Immature natural killer cell (primary cell): ENCODE results near the gene GTPBP4. TPM values are rescaled to one million over a fixed set of nuclear protein-coding genes. Genes with fewer than 3 reads are reported as not detected.

Experiments
- DNase-seq, 3 donors: peaks; one replicate each; pipeline ENCODE4 v3.0.0; 2022; ENCODE audit warnings: mixed read lengths in 1 of 3
- H3K27ac Mint-ChIP-seq, 6 donors: one replicate each; pipeline ENCODE4 v1.8.0; 2020; ENCODE audit warnings: mixed read lengths in 6 of 6, mild to moderate bottlenecking in 5 of 6, inconsistent platforms in 4 of 6, moderate library complexity in 3 of 6
- H3K27me3 Mint-ChIP-seq, 3 donors: one replicate each; pipeline ENCODE4 v1.8.0; 2020 to 2021; ENCODE audit warnings: low read depth in 3 of 3, mild to moderate bottlenecking in 3 of 3, mixed read lengths in 3 of 3, moderate library complexity in 3 of 3, inconsistent platforms in 1 of 3
- H3K36me3 Mint-ChIP-seq, 3 donors: one replicate each; pipeline ENCODE4 v1.8.0; 2020; ENCODE audit warnings: mixed read lengths in 3 of 3, inconsistent platforms in 2 of 3, mild to moderate bottlenecking in 2 of 3
- H3K4me1 Mint-ChIP-seq, 2 donors: one replicate each; pipeline ENCODE4 v1.8.0; 2020; ENCODE audit warnings: inconsistent platforms in 2 of 2, mild to moderate bottlenecking in 2 of 2, mixed read lengths in 2 of 2, moderate library complexity in 1 of 2
- H3K4me3 Mint-ChIP-seq, 5 donors: one replicate each; pipeline ENCODE4 v1.8.0; 2020; ENCODE audit warnings: mild to moderate bottlenecking in 5 of 5, mixed read lengths in 5 of 5, inconsistent platforms in 3 of 5, moderate library complexity in 3 of 5
- H3K9me3 Mint-ChIP-seq, 6 donors: one replicate each; pipeline ENCODE4 v1.8.0; 2020; ENCODE audit warnings: mild to moderate bottlenecking in 6 of 6, mixed read lengths in 6 of 6, inconsistent platforms in 4 of 6, moderate library complexity in 3 of 6
- polyA plus RNA-seq, 3 donors: library from polyadenylated mRNA; unstranded; fragments of 300-500 nt; fragmentation: Illumina TruSeq; gene quantifications; one replicate each; pipeline ENCODE4 v1.2.3, GENCODE V29; 2021

GTPBP4 gene
- polyA plus RNA-seq, 3 donors from 2014 or later, result 10.5 to 22.5 (median 18.3) TPM

DNA sequence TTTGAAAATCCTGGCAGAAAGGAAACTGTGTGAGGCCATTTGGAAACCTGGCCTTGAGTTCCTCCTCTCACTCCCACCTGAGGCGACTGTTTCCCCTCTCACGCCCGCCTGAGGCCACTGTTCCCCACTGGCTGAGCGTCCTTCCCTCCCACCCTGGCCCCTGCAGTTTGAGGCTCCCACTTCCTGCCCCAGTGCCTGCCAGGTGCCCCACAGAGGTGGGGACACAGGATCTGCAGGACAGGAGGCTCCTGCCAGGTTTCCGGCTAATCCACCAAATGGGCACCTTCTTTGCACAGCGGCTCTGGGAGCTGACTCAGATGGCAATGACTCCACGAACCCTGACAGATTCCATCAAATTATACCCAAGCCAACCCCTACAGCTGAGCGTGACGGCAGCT is 32.4 kb upstream of the GTPBP4 start:
- Mint-ChIP-seq H3K4me1 (no peaks in the 10 kb centered on the region), H3K36me3 (no peaks in the 10 kb centered on the region), H3K4me3 (no peak overlapping the region)

DNA sequence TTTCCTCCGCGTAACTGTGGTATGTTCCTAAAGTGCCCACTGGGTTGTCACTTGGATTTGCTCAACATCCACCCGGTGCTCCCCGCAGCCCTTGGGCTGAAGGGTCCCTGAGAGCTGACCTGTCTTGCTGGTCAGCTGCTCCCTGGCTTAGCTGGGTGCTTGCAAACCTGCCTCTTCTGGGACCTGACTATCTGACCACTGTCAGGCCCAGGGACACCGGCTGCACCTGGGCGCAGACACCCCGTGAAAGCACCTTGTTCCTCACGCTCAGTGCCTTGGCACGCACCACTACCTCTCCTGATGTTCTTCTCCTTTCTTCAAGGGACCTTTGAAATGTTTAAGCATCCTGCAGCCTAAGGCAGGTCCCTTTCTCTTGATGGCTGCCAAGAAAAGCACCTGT is 30.1 kb upstream of the GTPBP4 start:
- DNase-seq, result no peak
- Mint-ChIP-seq H3K4me1 (no peaks in the 10 kb centered on the region), H3K27ac (no peak overlapping the region), H3K27me3 (peaks cover 2 to 6% (median 5%) of the 10 kb centered on the region in 3 donors), H3K9me3 (no peaks in the 10 kb centered on the region), H3K36me3 (no peaks in the 10 kb centered on the region), H3K4me3 (no peak overlapping the region)

More for the DNA sequence above, 32.4 kb upstream of the GTPBP4 start:
- H3K9me3 Mint-ChIP-seq, result no peaks in the 10 kb centered on the region
- no peak overlapping the region for H3K27ac Mint-ChIP-seq
- no peak for DNase-seq
- H3K27me3 Mint-ChIP-seq, result peaks cover 2 to 5% (median 4%) of the 10 kb centered on the region in 3 donors

DNA sequence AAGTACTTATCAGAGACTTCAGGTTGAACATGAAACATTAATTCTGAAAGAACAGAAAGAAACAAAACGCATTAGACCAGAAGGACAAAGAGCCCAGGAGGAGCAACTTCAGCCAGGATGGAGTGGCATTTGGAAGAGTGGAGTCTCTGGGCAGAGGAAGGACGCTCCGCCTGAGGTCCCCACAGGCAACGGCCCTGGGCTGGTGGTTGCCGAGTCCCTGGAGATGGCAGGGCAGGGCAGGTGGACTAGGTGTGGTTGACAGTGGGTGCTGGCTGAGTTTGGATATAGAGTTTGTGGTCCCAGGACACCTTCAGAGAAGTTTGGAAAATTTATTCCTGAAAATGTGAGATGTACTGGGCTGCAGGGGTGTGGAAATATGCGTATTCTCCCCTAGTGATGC is 29.4 kb upstream of the GTPBP4 start:
- Mint-ChIP-seq H3K4me1 (no peaks in the 10 kb centered on the region), H3K27ac (no peak overlapping the region), H3K27me3 (peaks cover 2 to 5% (median 4%) of the 10 kb centered on the region in 3 donors), H3K4me3 (no peak overlapping the region), H3K36me3 (no peaks in the 10 kb centered on the region), H3K9me3 (no peaks in the 10 kb centered on the region)
- DNase-seq, result no peak

DNA sequence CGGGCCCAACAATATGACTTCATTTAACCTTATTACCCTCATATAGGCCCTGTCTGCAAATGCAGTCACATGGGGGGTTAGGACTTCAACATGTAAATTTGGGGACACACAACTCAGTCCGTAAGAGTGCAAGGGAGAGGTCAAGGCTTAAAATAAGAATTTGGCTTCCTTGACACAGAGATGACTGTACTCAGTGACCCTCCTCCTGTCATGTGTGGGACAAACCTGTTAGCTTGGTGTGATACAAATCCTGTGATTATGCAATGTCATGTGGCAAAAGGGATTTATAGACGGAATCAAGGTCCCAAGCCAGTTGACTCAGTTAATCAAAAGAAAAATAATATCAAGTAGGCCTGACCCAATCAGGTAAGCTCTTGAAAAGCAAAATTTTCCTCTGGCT is 25.9 kb upstream of the GTPBP4 start:
- no peak for DNase-seq
- no peaks in the 10 kb centered on the region for H3K36me3 Mint-ChIP-seq
- no peak overlapping the region for H3K27ac Mint-ChIP-seq
- no peak overlapping the region for H3K4me3 Mint-ChIP-seq
- no peaks in the 10 kb centered on the region for H3K4me1 Mint-ChIP-seq
- peaks cover 4 to 6% (median 5%) of the 10 kb centered on the region in 3 donors for H3K27me3 Mint-ChIP-seq
- no peaks in the 10 kb centered on the region for H3K9me3 Mint-ChIP-seq

DNA sequence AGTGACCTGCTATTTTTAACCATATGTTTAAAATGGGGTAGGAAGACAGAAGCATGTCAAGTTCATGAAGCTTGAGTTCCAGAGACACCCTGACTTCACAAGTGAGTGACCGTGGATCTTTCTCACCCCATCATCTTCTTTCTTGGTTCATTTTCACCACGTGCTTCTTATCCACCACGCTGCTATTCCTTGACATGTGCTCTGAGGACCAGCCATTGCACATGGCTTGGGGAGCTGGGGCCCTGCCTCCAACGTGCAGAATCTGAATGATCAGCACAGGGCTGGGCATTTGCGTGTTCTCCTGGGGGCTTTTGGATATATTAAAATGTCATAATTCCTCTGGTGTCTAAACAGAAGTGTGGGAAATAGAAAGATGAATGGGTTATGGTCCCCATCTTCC is 25.0 kb upstream of the GTPBP4 start:
- Mint-ChIP-seq H3K36me3 (no peaks in the 10 kb centered on the region), H3K4me3 (no peak overlapping the region), H3K27ac (no peak overlapping the region), H3K27me3 (peaks cover 5 to 7% (median 6%) of the 10 kb centered on the region in 3 donors), H3K4me1 (no peaks in the 10 kb centered on the region), H3K9me3 (no peaks in the 10 kb centered on the region)
- DNase-seq, result no peak

DNA sequence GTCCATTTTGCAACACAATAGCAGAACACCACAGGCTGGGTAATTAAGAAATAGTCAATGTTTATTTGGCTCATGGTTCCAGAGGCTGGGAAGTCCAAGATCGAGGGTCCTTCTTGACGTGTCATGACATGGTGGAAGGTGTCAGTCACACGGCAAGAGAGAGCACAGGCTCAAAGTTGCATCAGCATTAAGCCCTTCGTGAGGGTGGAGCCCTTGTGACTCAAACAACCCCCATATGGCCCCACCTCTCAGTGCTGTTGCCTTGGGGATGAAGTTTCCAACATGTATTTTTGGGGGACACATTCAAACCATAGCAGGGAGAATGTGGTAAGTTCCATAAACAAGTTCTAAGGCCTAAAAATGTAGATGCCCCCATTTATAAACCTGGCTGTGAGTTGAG is 24.6 kb upstream of the GTPBP4 start:
- no peak for DNase-seq
- H3K27me3 Mint-ChIP-seq, result peaks cover 6 to 8% (median 7%) of the 10 kb centered on the region in 3 donors

DNA sequence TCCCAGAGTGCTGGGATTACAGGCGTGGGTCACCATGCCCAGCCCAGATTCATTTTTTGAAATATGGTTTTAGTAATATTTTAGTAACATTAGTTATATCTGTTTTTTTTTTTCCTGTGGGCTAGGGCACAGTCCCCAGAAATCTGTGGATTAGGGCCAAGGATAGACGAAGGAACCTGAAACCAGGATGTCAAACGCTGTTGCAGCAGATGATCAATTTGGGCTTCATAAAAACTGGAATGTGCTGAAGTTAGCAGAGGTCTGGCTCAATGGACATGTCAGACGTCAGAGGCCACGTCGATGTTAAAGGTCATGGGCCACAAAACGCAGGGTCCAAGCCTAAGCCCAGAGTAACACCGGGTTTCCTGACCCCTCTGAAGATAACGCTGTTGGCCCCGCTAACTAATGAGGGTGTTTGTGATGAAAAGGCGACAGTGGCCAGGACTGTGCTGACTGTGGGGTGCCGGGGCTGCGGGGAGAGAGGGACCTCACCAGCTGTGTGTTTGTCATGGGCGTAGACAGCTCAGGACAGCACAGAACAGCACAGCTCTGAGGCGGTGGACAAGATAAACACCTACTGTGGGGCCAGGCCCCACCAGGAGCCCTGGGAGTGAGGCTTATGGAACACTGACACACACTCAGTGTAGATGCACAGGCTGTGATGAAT is 23.8 kb upstream of the GTPBP4 start:
- Mint-ChIP-seq H3K4me3 (no peak overlapping the region), H3K27me3 (peaks cover 4 to 15% (median 7%) of the 10 kb centered on the region in 3 donors), H3K4me1 (no peaks in the 10 kb centered on the region), H3K9me3 (no peaks in the 10 kb centered on the region), H3K36me3 (no peaks in the 10 kb centered on the region), H3K27ac (no peak overlapping the region)
- DNase-seq, result no peak

More for the DNA sequence above, 24.6 kb upstream of the GTPBP4 start:
- Mint-ChIP-seq H3K9me3 (no peaks in the 10 kb centered on the region), H3K27ac (no peak overlapping the region), H3K4me1 (no peaks in the 10 kb centered on the region), H3K36me3 (no peaks in the 10 kb centered on the region), H3K4me3 (no peak overlapping the region)

DNA sequence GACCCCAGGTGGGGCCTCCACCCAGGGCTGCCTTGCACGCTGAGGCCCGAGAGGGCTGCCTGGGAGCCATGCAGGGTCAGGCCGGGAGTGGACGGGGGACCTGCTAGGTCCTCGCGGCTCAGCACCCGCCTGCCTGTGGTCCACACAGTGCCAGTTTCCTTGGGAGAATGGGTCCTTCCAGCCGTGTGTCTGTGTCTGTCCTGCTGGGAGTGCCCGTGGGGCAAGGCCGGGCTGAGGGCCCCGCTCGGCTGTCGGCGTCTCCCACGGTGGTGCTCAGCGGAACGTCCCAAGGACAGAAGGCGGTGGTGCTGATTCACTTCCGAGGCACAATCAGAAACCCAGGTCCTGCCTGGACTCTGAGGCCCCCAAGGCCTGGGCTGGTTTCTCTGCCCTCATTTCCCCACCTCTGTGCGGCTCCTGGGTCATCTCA is 23.2 kb upstream of the GTPBP4 start:
- Mint-ChIP-seq H3K4me3 (no peak overlapping the region), H3K27ac (no peak overlapping the region), H3K27me3 (peaks cover 4 to 18% (median 7%) of the 10 kb centered on the region in 3 donors), H3K9me3 (no peaks in the 10 kb centered on the region), H3K4me1 (no peaks in the 10 kb centered on the region), H3K36me3 (no peaks in the 10 kb centered on the region)
- no peak for DNase-seq

DNA sequence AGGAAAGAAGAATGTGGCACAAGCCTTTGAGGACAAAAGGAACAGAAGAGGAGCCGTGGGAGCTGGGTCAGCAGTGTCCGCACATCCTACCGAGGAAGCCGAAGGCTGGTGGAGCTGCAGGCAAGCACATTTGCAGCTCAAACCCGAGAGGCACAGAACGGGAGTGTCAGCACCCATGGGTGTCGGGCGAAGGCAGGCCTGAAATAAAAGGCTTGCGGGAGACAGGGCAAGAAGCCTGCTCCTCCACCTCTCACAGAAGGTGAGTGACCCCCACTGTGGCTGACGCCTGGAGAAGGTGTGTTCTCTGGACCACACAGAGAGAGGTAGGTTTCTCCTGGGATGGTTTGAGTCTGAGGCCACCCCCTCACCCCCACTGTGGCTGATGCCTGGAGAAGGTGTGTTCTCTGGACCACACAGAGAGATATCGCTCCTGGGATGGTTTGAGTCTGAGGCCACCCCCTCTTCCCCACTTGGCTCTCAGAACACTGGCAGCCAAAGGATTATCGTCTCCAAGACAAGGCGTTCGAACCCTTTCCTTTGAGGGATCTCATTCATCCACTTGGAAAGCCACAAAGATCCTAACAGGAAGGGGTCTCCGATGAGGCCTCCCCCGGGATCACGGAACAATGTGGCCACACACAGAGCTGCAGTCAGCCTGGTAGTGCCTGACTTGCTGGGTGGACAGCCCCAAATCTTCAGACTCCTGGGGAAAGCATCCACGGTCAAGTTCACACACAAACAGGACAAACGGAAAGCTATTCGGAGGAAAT is 21.6 kb upstream of the GTPBP4 start:
- peaks cover 5 to 19% (median 7%) of the 10 kb centered on the region in 3 donors for H3K27me3 Mint-ChIP-seq

DNA sequence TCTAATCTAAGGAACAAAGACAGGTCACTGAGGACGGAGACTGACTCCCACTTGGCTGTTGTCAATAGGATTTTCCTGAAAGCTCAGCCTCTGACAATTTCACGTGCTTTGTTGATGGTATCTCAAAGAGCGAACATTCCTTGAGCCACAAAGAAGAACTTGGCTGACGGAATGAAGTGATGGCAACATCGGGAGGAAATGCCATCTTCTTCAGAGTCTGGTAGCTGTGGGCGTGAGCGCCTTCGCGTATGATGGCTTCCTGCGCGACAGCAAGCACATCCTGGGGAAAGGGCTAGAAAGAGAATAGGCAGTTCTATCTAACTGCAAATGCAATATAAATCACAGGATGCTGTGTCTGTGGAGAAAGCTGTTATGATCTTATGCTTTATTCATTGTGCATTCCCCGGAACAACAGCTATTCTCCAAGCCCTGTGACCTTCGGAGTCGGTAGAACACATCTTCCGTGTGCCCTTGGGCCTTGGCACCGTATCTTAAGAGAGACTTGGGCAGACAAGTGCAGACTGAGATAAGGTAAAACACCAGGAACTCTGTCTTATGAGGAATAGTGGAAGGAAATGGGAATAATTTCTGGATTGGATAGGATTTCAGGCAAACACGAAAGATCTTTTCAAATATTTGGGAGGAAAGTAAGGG is 19.6 kb upstream of the GTPBP4 start:
- no peak for DNase-seq
- H3K9me3 Mint-ChIP-seq, result no peaks in the 10 kb centered on the region
- no peak overlapping the region for H3K4me3 Mint-ChIP-seq
- H3K36me3 Mint-ChIP-seq, result no peaks in the 10 kb centered on the region
- no peak overlapping the region for H3K27ac Mint-ChIP-seq
- no peaks in the 10 kb centered on the region for H3K4me1 Mint-ChIP-seq
- H3K27me3 Mint-ChIP-seq, result peaks cover 5 to 18% (median 10%) of the 10 kb centered on the region in 3 donors

More for the DNA sequence above, 21.6 kb upstream of the GTPBP4 start:
- Mint-ChIP-seq H3K9me3 (no peaks in the 10 kb centered on the region), H3K27ac (no peak overlapping the region), H3K36me3 (no peaks in the 10 kb centered on the region), H3K4me3 (no peak overlapping the region), H3K4me1 (no peaks in the 10 kb centered on the region)
- DNase-seq, result no peak

DNA sequence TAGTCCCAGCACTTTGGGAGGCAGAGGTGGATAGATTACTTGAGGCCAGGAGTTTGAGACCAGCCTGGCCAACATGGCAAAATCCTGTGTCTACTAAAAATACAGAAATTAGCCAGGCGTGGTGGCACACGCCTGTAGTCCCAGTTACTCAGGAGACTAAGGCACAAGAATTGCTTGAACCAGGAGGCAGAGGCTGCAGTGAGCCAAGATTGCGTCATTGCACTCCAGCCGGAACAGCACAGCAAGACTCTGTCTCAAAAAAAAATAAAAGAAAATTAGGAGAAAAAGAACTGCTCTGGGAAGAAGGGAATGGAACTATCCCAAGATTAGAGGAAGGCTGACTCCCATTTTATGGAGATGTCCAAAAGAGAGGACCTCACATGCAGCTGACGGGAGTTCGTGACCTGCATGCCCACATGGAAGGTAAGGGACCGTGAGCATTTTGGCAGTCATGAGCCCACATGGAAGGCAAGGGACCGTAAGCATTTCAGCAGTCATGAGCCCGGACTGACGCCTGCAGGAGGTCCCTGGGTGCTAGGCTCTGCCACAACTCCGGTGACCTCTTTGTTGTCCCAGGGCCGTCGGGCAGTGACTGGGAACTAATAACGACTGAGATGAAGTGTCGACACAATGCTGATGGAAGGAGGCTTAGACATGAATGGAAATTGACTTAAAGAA is 18.6 kb upstream of the GTPBP4 start:
- no peak overlapping the region for H3K4me3 Mint-ChIP-seq
- no peak for DNase-seq
- H3K4me1 Mint-ChIP-seq, result no peaks in the 10 kb centered on the region
- no peaks in the 10 kb centered on the region for H3K9me3 Mint-ChIP-seq
- H3K36me3 Mint-ChIP-seq, result no peaks in the 10 kb centered on the region
- no peak overlapping the region for H3K27ac Mint-ChIP-seq
- peaks cover 5 to 18% (median 6%) of the 10 kb centered on the region in 3 donors for H3K27me3 Mint-ChIP-seq

DNA sequence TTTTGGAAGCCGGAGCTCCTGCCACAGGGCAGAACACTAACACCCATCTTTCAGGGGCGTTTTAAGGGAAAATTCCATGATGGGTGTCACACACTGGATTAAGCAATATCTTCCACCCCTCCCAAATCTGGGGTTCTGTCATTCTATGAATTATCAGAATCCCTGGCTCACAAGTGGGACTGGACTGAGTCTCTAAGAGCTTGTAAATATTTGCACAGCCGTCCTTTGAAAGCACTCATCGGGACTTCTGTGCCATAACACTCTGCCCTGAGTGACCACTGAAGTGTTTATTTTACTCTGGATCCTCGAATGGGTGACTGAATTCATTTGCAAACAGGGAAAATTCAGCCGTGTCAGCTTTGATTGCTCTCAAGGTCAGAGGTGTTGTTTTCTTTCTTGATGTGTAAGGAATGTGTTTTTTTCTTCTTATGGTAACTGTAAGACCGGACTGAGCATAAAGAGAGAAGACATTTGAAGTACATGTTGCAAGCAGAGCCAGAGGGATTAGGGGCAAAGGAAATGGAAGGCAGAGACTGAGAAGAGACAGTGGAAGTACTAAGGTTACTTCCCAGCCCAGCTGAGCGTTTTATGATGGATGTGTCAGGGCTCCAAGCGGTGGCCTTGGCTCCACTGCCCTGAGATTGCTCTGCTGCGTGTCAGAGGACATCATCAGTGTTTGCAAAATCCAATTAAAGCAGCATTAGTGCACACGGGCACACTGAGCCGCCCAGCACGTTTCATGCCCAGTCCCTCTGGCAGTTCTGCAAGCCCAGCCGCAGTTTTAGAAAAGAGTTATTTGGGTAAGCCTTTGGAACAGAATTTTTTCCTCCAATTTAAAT is 17.7 kb upstream of the GTPBP4 start:
- Mint-ChIP-seq H3K4me1 (no peaks in the 10 kb centered on the region), H3K27ac (no peak overlapping the region), H3K27me3 (peaks cover 4 to 18% (median 6%) of the 10 kb centered on the region in 3 donors), H3K36me3 (no peaks in the 10 kb centered on the region), H3K4me3 (no peak overlapping the region), H3K9me3 (no peaks in the 10 kb centered on the region)
- no peak for DNase-seq

DNA sequence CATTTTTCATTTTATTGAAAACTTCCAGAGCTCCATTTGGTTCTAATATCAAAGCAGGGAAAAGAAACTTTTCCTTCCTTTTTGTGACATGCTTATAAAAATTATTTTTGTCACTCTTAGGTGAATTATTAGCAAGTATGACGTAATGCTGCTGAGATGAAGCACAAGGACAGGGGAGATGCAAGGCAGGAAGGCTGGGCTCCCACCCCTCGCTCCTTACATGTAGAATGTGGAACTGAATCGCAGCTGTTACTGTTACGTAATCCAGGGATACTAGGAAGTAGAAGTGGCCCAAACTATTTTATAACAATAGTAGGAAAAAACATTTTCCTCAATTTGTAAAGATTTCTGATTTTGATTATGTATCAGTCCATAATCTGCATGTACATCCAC is 17.1 kb upstream of the GTPBP4 start:
- H3K27me3 Mint-ChIP-seq, result peaks cover 2 to 15% (median 6%) of the 10 kb centered on the region in 3 donors
- H3K4me1 Mint-ChIP-seq, result no peaks in the 10 kb centered on the region
- H3K4me3 Mint-ChIP-seq, result no peak overlapping the region
- DNase-seq, result no peak
- no peaks in the 10 kb centered on the region for H3K36me3 Mint-ChIP-seq
- H3K27ac Mint-ChIP-seq, result no peak overlapping the region
- H3K9me3 Mint-ChIP-seq, result no peaks in the 10 kb centered on the region
